Epithelial cell of prostate (primary cell): ENCODE measurements around the gene SLC25A47.
"Not testable (repeated sequence)": the region's sequence is repeated elsewhere in the genome, so short reads cannot be mapped to it uniquely, and the experiment has no call there.

Source experiments
- DNase-seq: peaks from one replicate; pipeline ENCODE4 v3.0.0-alpha.2; 2011; ENCODE audit warnings: low read depth, low spot score
- H3K27ac ChIP-seq: fragments of 450-650 bp; 2 replicates; pipeline ENCODE4 v1.5.1; 2017; ENCODE audit warnings: mild to moderate bottlenecking

Gene SLC25A47

GRCh38 chr14:100288382-100289185 is 34.6 kb upstream of the SLC25A47 start:
- DNase-seq, result no peak

GRCh38 chr14:100289916-100290606 is 33.1 kb upstream of the SLC25A47 start:
- no peak for DNase-seq
- H3K27ac ChIP-seq, result no peak overlapping the region

More at GRCh38 chr14:100288382-100289185, 34.6 kb upstream of the SLC25A47 start:
- no peak overlapping the region for H3K27ac ChIP-seq

- no peak for DNase-seq
These were observed 32.4 kb upstream of the SLC25A47 start for GRCh38 chr14:100290607-100291304.

GRCh38 chr14:100291305-100292075 is 31.6 kb upstream of the SLC25A47 start:
- no peak overlapping the region for H3K27ac ChIP-seq
- DNase-seq, result no peak

More at GRCh38 chr14:100290607-100291304, 32.4 kb upstream of the SLC25A47 start:
- no peak overlapping the region for H3K27ac ChIP-seq

GRCh38 chr14:100292301-100292775 is 30.8 kb upstream of the SLC25A47 start:
- no peak overlapping the region for H3K27ac ChIP-seq
- DNase-seq, result no peak

GRCh38 chr14:100292776-100293461 is 30.2 kb upstream of the SLC25A47 start:
- DNase-seq, result no peak
- H3K27ac ChIP-seq, result no peak overlapping the region

- DNase-seq, result no peak
- H3K27ac ChIP-seq, result no peak overlapping the region
These were observed 29.5 kb upstream of the SLC25A47 start for GRCh38 chr14:100293497-100294212.

GRCh38 chr14:100294213-100294962 is 28.8 kb upstream of the SLC25A47 start:
- DNase-seq, result no peak
- H3K27ac ChIP-seq, result no peak overlapping the region

- no peak overlapping the region for H3K27ac ChIP-seq
- DNase-seq, result no peak
These were observed 28.2 kb upstream of the SLC25A47 start for GRCh38 chr14:100294963-100295330.

GRCh38 chr14:100295376-100296105 is 27.6 kb upstream of the SLC25A47 start:
- no peak for DNase-seq
- H3K27ac ChIP-seq, result no peak overlapping the region

GRCh38 chr14:100296106-100296651 is 27.0 kb upstream of the SLC25A47 start:
- no peak overlapping the region for H3K27ac ChIP-seq
- no peak for DNase-seq

GRCh38 chr14:100296729-100297128 is 26.4 kb upstream of the SLC25A47 start:
- not testable (repeated sequence) for H3K27ac ChIP-seq, DNase-seq

- no peak overlapping the region for H3K27ac ChIP-seq
- no peak for DNase-seq
These were observed 25.5 kb upstream of the SLC25A47 start for GRCh38 chr14:100297320-100298300.

GRCh38 chr14:100298551-100299237 is 24.4 kb upstream of the SLC25A47 start:
- no peak for DNase-seq
- no peak overlapping the region for H3K27ac ChIP-seq

- no peak for DNase-seq
These were observed 23.9 kb upstream of the SLC25A47 start for GRCh38 chr14:100299238-100299560.

GRCh38 chr14:100302616-100303015 is 20.5 kb upstream of the SLC25A47 start:
- H3K27ac ChIP-seq, result no peak overlapping the region
- peak; percentile 33 for DNase-seq

More at GRCh38 chr14:100299238-100299560, 23.9 kb upstream of the SLC25A47 start:
- H3K27ac ChIP-seq, result no peak overlapping the region
